NB4 (cell line): ENCODE measurements around the gene ALG6.

Experiments
- TF ChIP-seq, protein P1 (sequence below): IDR thresholded peaks from one replicate; pipeline ENCODE4 v1.5.1; 2012; ENCODE audit warnings: low read depth, low read length
- TF ChIP-seq, protein P2 (sequence below): IDR thresholded peaks from 2 replicates; pipeline ENCODE4 v1.6.1; 2011; ENCODE audit warnings: low read depth, low read length

DNA sequence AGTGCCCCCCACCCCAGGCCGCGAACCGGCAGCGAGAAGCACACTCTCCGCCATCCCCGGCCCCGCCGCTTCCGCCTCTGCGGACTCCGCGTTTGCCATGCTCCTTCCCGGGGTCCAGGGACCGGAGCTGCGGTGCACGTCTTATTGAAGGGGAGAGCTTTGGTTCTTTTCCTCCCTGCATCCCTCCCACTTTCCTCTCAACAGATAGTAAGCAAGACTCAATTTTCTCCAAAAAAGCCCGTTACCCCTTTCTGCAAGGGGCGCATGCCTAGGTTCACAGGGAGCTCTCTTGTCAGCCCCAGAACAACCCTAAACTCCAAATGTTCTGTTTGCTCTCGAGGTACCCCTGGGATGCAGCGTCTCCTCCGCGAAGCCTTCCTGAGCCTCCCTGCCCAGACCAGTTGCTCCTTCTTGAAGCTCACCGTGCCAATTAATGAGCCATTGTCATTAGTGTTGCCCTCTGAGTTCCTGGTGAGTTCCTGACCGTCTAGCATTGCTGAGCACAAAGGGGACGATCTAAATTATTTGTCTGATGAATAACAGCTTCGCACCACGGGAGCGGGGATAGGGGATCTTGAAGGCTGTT, 37.0 kb upstream of the ALG6 start:
- TF ChIP-seq, protein P1, sequence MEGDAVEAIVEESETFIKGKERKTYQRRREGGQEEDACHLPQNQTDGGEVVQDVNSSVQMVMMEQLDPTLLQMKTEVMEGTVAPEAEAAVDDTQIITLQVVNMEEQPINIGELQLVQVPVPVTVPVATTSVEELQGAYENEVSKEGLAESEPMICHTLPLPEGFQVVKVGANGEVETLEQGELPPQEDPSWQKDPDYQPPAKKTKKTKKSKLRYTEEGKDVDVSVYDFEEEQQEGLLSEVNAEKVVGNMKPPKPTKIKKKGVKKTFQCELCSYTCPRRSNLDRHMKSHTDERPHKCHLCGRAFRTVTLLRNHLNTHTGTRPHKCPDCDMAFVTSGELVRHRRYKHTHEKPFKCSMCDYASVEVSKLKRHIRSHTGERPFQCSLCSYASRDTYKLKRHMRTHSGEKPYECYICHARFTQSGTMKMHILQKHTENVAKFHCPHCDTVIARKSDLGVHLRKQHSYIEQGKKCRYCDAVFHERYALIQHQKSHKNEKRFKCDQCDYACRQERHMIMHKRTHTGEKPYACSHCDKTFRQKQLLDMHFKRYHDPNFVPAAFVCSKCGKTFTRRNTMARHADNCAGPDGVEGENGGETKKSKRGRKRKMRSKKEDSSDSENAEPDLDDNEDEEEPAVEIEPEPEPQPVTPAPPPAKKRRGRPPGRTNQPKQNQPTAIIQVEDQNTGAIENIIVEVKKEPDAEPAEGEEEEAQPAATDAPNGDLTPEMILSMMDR, result no peak
- TF ChIP-seq, protein P2, sequence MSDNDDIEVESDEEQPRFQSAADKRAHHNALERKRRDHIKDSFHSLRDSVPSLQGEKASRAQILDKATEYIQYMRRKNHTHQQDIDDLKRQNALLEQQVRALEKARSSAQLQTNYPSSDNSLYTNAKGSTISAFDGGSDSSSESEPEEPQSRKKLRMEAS, result no peak
